Measurements from ENCODE around the gene GET4.

The GET4 gene

DNA sequence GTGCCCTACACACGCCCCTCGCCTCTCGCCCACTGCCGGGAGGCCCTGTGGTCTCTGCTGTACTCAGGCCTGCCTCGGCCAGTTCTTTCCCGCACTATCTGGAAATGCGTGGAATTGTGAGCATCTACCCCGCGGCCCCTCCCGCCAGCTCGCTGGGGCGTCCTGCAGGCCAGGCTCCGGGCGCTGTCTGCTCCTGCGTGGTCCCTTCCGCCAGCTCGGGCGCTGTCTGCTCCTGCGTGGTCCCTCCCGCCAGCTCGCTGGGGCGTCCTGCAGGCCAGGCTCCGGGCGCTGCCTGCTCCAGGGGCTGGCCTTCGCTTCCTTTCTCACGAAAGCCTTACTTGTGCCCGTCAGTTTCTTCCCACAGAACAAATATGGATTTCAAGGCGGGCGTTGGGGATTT is 14.9 kb downstream of the GET4 start:
- TF ChIP-seq CTCF (IDR thresholded peaks at IDR 0.05; ENCODE audit: low read length, missing control alignments): no peak
- DNase-seq (ENCODE audit: low read depth): no peak

DNA sequence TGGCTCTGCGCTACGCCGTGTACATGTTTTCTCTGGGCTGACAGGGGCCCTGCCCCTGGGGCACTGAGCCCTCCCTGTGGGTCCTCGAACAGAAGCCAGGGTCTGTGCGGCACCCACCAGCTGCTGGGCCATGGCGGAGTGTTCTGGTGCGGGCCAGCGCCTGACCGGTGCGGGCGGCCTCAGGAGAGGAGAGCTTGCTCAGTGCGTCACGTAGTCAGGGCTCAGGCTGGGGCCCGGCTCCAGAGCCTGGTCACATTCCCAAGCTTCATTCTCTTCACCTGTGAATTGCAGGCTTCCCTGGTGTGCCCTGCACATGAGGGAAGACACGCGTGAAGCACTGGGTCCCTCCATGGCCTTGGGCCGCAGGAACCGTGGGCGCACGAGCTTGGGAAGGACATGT is 15.5 kb downstream of the GET4 start:
- TF ChIP-seq CTCF (IDR thresholded peaks at IDR 0.05; ENCODE audit: low read length, missing control alignments): no peak
- no peak for DNase-seq (ENCODE audit: low read depth)
- H3K4me3 ChIP-seq (replicated peaks; ENCODE audit: low read depth, low read length): no peak overlapping the region

More for the DNA sequence above, 14.9 kb downstream of the GET4 start:
- no peak overlapping the region for H3K4me3 ChIP-seq (replicated peaks; ENCODE audit: low read depth, low read length)

DNA sequence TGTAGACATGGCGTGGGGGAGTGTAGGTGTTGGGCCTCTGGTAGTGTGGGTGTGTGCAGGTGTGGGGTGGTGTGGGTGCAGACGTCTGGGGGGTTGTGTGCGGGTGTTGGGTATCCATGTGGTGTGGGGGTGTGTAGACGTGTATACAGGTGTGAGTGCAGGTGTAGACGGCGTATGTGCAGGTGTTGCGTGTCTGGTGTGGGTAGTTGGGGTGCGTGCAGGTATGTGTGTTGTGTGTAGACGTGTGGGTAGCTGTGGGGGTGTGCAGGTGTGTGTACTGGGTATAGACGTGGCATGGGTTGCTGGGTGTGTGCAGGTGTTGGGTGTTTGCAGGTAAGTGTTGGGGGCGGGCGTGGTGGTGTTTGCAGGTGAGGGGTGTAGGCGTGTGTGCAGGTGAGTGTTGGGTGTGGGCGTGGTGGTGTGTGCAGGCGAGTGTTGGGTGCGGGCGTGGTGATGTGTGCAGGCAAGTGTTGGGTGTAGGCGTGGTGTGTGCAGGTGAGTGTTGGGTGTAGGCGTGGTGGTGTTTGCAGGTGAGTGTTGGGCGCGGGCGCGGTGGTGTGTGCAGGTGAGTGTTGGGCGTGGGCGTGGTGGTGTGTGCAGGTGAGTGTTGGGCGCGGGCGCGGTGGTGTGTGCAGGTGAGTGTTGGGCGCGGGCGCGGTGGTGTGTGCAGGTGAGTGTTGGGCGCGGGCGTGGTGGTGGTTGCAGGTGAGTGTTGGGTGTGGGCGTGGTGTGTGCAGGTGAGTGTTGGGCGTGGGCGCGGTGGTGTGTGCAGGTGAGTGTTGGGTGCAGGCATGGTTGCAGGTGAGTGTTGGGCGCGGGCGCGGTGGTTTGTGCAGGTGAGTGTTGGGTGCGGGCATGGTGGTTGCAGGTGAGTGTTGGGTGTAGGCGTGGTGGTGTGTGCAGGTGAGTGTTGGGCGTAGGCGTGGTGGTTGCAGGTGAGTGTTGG is 16.6 kb downstream of the GET4 start:
- no peak for TF ChIP-seq CTCF (IDR thresholded peaks at IDR 0.05; ENCODE audit: low read length, missing control alignments)
- no peak for DNase-seq (ENCODE audit: low read depth)
- H3K4me3 ChIP-seq (replicated peaks; ENCODE audit: low read depth, low read length): no peak overlapping the region

DNA sequence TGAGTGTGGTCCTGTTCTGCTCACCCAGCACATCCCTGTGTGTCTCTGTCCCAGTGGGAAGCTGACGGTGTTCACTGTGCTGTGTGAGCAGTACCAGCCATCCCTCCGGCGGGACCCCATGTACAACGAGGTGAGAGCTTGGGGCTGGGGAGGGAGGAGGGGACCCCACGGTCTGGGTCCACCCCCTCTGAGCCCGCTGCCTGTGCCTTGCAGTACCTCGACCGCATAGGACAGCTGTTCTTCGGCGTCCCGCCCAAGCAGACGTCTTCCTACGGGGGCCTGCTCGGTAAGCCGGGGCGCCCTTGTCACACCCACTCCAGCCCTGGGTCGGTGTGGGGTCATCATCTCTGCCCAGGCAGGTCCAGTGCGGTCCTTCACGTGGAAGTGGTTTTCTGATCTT is 17.3 kb downstream of the GET4 start:
- DNase-seq (ENCODE audit: low read depth): no peak
- H3K4me3 ChIP-seq (replicated peaks; ENCODE audit: low read depth, low read length): no peak overlapping the region
- no peak for TF ChIP-seq CTCF (IDR thresholded peaks at IDR 0.05; ENCODE audit: low read length, missing control alignments)

- no peak overlapping the region for H3K4me3 ChIP-seq (replicated peaks; ENCODE audit: low read depth, low read length)
- no peak for TF ChIP-seq CTCF (IDR thresholded peaks at IDR 0.05; ENCODE audit: low read length, missing control alignments)
- DNase-seq (ENCODE audit: low read depth): no peak
Observed at GRCh38 chr7:894164-894867, 18.0 kb downstream of the GET4 start.

DNA sequence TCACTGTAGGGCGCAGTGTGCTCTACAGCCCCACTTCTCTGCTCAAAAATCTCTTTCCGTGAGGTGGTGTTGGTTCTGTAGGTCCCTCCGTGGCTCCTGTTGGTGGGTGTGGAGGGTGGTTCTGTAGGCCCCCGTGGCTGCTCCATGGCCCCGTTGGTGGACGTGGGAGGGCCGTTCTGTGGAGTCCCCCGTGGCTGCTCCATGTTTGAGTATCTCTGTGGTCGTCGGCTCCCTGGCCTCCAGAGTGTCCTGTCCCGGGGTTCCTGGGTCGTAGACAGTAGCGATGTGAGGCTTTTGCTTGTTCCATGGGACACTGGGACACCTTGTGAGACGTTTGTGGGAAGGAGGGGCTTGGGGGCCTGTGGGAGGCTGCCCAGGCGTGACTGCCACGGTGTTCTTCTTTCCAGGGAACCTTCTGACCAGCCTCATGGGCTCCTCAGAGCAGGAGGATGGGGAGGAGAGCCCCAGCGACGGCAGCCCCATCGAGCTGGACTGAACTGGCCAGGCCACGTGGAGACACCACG is 18.6 kb downstream of the GET4 start:
- DNase-seq (ENCODE audit: low read depth): no peak
- TF ChIP-seq CTCF (IDR thresholded peaks at IDR 0.05; ENCODE audit: low read length, missing control alignments): no peak
- H3K4me3 ChIP-seq (replicated peaks; ENCODE audit: low read depth, low read length): no peak overlapping the region

All from fibroblast of pulmonary artery (primary cell).